Dedifferentiated amniotic fluid mesenchymal stem cell (primary cell): Measurements from ENCODE around the gene ULK1.
"Not testable (repeated sequence)": the region's sequence is repeated elsewhere in the genome, so short reads cannot be mapped to it uniquely, and the experiment has no call there.

Source experiments
- DNase-seq: peaks from one replicate; pipeline ENCODE4 v3.0.0-alpha.2; 2016; ENCODE audit errors: extremely low spot score

ULK1 gene

DNA sequence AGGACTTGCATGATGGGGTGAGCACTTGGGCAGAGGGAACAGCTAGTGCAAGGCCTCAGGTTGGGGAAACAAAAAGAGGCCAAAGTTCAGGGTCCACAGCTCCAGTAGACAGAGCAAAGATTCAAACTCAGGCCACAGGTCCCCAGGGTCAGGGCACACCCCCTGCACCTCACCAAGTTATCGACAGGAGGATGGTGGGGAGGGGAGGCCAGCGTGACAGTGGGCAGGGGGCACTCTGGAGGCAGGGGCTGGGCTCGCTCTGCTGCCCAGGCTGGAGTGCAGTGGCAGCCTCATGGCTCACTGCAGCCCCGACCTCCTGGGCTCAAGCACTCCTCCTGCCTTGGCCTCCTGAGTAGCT lies 32.4 kb upstream of the ULK1 start:
- no peak for DNase-seq

DNA sequence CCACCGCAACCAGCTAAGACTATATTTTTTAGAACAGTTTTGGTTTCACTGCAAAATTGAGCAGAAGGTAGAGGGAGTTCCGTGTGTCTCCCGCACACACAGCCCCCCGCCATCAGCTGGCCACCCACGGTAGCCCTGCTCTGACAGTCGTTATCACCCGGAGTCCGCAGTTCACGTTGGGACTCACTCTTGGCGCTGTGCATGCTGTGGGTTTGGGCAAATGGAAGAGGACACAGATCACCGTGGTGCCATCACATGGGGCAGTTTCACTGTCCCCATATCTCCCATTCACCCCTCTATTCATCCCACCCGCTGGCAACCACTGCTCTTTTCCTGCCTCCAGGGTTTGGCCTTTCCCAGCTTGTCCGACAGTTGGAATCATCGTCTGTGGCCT lies 31.8 kb upstream of the ULK1 start:
- no peak for DNase-seq

DNA sequence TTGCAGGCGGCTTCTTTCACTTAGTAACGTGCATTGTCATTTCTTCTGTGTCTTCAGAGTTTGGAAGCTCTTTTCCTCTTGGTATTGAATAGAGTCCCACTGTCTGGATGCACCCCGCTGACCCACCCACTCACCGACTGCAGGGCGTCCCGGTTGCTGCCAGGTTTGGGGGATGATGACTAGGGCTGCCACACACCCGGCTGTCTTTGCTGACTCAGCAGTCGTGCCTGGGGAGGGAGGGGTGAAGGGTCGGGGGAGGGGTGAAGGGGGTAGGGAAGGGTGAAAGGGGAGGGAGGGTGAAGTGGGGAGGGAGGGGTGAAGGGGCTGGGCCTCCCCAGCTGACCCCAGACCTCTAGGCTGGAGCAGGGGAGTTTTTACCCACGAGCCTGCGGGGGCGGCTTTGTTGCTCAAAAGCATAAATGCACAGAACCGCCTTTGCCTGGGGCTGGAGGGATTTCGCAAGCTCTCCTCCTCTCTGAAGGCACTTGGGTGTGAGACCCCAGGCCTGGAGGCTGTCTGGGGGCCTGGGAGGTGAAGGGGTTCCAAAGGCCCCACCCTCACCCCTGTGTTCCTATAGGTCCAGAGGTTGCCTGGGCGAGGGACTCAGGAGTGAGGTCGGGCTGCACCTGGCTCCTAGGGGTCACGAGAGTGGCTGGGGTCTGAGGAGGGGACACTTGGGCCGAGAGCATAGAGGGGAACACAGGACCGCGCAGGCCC lies 31.3 kb upstream of the ULK1 start:
- no peak for DNase-seq

DNA sequence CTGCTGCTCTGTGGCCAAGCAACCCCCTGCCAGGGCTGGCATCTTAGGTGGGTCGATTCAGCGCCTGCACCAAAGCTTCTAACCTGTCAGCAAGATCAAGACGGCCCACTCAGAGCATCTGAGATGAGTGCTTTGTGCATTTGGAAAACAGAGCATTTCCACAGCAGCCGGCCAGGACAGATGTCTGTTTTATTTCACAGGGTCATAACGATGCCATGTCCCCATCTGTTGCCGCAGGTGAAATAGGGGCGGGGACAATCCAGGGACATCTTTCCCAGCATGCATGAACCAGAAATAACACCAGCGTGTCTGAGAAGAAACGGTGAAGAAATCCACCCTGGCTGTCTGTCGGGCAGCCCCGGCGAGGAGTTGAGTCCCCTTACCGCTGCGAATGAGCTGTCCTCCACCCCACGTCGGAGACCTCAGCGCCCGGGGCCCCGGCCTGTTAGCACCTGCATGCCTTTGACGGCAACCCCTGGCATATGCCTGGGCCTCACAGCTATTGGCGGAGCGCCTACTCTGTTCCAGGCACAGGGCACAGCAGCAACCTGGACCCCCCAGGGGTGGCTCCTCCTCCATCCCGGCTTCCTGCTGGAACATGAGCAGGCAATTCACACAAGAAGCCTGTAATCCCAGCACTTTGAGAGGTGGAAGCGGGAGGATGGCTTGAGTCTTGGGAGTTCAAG lies 30.6 kb upstream of the ULK1 start:
- DNase-seq, result no peak

DNA sequence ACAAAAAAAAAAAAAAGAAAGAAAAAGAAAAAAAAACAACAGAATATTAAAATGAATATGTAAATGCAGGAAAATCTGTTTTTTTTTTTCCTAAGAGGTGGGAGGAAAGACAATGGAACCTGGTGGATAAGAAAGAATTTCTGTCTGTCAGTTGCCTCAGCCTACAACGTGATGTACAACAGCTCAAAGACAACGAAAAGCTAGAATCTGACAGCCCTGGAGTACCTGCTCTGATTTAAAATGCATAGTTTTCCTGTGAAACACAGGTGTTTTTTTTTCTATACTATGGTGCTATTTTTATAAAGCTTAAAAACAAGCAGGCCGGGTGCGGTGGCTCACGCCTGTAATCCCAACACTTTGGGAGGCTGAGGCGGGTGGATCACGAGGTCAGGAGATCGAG lies 30.0 kb upstream of the ULK1 start:
- DNase-seq, result no peak

DNA sequence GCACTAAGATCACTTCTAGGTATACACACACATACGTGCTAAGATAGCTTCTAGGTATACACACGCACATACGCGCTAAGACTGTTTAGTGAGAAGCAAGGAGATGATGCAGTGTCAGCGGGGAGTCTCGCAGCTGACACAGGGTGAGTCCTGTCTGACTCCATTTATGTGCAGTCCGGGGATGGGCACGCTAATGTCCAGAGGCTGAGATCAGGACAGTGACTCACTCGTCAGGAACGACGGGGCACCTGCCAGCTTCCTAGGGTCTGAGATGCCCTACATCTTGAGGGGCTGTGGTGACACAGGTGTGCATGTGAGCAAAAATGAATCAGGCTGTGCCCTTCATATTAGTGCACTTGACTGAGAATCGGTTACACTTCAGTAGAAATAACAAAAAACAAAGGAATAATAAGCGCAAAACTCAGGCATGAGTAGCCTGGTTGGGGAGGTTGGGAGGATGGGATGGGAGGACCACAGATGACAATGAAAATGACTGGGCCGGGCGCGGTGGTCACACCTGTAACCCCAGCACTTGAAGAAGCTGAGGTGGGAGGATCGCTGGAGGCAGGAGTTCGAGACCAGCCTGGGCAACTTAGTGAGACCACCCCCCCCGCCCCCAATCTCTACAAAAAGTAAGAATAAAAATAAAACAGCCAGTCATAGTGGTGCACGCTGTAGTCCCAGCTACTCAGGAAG lies 29.1 kb upstream of the ULK1 start:
- no peak for DNase-seq

DNA sequence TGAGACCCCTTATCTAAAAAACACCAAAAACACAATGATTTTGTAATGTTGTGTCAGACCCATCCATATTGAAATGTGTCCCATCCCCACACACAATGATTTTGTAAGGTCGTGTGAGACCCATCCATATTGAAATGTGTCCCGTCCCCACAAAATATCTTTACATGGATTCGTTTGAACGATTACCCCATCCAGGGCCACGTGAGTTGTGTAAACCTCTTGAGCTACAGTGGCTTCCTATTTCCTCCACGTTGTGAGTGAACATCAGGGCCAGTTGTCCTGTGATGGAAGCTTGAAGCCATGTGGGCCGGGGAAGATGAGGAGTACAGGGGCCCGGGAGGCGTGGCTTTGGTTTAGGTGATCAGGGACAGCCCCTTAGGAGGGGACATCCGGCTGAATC lies 27.0 kb upstream of the ULK1 start:
- DNase-seq, result no peak

DNA sequence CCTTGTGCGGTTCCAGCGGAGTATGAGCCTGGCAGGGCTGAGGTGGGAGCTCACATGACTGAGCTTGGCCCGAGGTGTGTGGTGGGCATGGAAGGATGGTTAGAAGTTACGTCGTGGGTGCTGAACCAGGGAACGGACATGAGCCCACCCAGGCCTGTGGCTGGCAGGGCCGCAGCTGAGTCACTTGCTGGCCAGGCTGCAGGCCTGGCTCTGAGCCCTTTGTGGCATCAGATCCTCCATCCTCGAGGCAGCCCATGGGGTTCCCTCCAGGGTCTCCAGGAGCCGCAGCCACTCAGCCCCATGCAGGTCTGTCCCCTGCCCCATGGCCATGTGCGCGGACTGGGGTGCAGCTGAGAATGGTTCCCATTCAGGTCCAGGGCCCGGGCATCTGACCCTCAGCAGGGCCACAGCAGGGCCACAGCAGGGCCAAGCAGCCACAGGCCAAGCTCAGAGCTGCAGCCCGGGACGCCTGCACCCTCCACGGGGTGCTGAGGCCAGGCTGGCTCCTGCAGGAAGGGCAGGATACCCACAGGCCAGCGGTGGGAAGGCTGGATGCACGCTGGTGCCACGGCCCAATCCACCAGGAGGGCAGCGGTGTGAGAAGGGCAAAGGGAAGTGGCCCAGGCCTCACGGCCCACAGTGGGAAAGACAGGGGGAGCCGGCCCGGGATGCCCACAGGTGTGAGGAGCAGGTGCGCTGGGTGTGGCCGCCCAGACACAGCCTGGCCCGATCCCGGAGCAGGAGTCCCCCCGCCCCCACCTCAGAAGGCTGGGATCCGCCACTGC lies 26.3 kb upstream of the ULK1 start:
- DNase-seq, result no peak

DNA sequence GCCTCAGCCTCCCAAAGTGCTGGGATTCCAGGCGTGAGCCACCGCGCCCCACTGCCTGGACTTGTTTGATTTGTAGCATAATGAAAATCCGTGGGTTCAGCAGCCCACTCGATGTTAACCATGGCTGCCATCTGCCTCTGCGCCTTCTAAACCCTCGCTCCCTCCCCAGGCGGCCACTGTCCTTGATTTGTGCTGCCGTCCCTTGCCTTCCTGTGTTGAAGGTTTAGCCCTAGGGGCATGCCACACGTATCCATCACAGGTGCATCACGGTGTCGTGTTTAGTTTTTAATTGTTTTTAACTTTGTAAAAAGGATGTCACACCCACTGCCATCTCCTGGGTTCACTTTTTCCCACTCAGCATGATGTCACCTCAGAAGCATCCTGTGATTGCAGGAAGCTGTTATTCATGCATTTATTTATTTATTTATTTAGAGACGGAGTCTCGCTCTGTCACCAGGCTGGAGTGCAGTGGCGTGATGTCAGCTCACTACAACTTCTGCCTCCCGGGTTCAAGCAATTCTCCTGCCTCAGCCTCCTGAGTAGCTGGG lies 24.5 kb upstream of the ULK1 start:
- peak; percentile 29 for DNase-seq

DNA sequence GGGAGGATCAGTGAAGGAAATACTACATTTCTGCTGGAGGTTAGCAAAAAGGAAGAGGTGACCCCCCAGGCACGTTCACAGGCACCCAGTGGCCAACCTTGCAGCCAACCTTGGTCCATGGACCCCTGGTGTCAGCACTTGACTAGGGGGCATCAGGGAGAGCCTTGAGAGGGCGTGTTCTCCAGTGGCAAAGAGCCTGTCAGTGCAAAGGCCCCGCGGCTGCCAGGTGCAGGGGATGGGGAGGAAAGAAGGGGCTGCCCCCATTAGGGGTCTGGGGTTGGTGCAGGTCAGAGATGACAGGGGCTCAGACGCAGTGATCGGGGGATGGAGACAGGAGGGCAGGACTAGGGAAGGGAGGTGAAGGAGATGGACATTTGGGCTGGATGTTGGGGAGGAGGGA lies 22.7 kb upstream of the ULK1 start:
- DNase-seq, result no peak

DNA sequence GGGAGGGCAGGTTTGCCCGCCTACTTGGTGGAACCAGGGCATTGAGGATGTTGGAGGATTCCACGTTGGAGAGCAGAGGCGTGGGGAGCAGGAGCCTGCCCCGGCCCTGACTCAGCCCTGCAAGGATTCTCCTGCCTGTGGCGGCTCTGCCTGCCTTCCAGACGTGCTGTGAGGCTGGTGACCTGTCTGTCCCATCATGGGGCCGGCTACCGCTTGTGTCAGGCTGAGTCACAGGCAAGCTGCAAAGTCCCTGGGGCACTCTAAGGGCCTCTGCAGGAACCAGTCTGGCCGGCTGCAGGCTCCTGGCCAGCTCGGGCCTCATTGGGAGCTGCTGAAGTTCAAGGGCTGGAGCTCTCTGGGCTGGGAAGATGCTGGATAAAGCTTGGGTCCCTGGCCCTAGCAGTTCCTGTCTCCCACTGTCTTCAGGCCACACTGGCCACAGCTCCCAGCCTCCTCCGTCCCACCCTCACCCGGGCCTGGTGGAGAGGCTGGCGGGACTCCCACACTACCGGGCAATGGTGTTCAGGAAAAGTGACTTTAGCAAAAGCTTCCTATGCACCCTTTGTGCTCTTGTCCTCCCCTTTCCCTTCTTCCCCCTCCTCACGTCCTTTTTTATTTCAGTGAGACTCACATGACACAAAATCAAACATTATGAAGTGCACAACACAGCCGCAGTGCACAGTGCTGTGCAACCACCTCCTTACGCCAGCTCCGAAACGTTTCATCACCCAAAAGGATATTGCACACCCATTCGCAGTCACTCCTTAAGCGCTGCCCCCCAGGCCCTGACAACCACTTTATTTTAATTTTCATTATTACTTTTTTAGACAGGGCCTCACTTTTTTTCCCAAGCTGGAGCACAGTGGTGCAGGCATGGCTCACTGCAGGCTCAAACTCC lies 22.0 kb upstream of the ULK1 start:
- DNase-seq, result peak; percentile 57

DNA sequence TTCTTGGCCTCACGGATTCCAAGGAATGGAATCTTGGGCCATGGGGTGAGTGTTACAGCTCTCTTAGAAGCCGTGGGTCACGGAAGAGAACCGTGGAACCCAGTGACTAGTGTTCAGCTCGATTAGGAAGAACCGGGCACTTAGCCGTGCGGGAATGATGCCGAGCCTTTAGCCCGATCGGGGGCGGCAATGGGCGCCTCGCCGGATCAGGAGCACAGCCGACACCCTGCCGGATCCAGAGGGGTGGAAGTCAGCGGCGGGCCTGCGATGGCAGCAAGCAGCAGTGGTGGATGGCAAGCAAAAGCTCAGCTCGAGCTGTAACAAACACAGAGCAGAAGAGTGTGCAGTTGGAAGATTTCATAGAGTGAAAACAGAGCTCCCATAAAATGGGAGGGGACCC lies 21.1 kb upstream of the ULK1 start:
- DNase-seq, result no peak

DNA sequence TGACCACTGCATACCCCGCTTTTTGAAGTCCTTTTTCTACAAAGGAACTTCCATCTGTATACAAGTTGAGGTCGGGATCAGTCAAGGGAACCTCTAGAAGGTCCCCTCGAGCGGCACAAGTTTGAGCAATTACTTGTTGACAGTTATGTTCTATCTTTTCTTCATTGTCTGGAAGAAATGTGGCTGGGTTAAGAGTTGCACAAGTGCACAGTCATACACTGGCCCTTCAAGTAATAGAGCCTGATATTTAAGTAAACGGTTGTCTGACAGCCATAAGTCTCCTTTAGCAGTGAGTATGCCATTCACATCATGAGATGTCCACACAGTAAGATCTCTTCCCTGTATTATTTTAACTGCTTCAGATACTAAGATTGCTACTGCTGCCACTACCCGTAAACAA lies 19.4 kb upstream of the ULK1 start:
- not testable (repeated sequence) for DNase-seq

DNA sequence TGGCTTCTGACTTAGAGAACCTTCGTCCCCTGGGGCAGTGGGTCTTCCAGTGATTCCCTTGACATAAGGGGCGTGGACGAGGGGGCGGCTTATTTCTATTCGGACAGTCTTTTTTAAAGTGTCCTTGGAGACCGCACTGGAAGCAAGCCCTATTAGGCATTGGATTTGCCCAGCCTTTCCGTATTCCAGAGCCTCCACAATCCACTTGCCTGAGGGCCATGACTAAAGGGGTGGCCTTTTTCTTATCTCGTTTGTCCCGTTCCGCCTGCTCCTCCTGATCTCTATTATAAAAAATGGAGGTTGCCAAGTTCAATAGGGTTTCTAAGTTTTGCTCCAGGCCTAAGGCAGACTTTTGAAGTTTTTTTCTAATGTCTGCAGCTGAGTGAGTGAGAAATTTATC lies 17.2 kb upstream of the ULK1 start:
- DNase-seq, result not testable (repeated sequence)

DNA sequence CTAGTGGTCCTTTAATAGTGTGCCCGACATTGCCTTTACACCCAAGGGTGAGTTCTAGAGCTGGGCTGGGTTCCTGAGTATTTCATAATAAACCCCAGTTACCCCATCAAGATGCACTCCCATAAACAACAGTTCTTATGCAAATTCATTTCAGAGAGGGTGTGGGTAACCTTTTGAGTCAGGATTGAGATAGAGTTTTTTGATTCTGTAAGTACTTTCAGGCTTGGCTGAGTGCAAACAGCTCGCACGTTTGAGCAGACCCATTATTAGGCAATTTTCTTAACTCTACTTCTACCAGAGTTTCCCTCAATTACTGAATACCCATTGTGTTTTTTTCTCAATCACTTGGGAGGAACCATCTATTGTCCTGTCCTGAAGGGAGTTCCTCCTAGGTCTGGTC lies 16.0 kb upstream of the ULK1 start:
- DNase-seq, result not testable (repeated sequence)

DNA sequence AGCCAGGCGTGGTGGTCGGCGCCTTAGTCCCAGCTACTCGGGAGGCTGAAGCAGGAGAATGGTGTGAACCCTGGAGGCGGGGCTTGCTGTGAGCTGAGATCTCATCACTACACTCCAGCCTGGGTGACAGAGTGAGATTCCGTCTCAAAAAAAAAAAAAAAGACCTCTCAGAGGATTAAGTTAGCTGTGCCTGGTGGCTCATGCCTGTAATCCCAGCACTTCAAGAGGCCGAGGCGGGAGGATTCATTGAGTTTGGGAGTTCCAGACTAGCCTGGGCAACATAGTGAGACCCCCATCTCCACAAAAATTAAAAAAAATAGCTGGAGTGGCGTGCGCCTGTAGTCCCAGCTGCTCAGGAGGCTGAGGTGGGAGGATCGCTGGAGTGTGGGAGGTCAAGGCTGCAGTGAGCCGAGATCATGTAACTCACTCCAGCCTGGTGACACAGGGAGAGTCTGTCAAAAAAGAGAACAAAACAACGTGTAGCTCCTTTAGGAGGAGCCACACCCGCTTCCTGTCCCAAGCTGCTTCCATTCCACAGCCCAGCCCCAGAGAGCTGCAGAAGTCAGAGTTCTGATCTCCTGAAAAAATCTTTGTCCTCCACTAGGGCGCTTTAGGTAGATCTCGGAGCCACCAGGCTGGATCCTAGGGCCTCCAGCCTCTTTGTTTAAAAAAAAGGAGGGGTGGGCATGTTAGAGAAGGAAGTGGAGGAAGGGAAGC lies 11.5 kb upstream of the ULK1 start:
- no peak for DNase-seq

DNA sequence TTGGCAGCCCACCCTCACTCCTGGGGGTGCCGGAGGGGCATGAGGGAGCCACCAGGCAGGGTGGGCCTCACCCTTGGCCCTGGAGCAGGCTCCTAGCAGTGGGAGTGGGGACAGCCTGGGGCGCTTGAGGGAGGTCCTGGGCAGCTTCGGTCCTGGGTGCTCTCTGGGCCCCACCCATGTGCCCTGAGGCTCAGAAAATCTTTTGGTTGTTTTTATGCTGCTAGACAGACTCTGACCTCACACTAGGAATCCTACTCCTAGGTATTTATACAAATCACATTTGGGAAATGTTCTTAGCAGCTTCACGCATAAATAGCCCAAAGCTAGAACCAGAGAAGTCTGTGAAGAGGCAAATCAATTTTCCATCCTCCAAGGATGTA lies 10.9 kb upstream of the ULK1 start:
- DNase-seq, result peak; percentile 32

DNA sequence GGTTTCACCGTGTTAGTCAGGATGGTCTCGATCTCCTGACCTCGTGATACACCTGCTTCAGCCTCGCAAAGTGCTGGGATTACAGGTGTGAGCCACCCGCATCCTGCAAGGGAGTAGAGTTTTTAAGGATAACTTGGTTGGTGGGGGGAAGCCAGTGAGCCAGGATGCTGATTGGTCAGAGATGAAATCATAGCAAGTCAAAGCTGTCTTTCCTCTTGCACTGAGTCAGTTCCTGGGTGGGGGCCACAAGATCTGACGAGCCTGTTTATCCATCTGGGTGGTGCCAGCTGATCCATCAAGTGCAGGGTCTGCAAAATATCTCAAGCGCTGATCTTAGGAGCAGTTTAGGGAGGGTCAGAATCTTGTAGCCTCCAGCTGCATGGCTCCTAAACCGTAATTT lies 9.3 kb upstream of the ULK1 start:
- not testable (repeated sequence) for DNase-seq

DNA sequence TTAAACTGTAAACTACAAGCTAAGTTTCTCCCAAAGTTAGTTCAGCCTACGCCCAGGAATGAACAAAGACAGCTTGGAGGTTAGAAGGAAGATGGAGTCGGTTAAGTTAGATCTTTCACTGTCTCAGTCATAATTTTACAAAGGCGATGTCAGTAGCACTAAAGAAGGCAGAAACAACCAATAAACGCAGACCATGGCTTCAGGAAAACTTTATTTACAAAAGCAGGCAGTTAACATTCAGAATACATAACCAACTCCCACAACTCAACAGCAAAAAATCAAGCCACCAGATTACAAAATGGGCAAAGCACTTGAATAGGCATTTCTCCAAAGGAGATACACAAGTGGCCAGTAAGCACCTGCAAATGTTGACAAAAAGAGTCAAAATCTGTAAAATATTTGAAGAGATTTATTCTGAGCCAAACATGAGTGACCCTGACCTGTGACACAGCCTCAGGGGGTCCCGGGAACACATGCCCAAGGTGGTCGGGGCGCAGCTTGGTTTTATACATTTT lies 8.8 kb upstream of the ULK1 start:
- no peak for DNase-seq

DNA sequence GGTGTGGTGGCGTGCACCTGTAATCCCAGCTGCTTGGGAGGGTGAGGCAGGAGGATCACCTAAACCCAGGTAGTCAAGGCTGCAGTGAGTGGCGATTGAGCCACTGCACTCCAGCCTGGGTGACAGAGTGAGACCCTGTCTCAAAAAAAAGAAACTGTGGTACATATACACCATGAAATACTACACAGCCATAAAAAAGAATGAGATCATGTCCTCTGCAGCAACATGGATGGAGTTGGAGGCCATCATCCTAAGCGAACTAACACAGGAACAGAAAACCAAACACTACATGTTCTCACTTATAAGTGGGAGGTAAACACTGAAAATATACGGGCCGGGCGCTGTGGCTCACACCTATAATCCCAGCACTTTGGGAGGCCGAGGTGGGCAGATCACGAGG lies 2.7 kb upstream of the ULK1 start:
- DNase-seq, result not testable (repeated sequence)
